ENCODE results near the gene ACD. TPM values are rescaled to one million over a fixed set of nuclear protein-coding genes. Genes with fewer than 3 reads are reported as not detected.

The ACD gene
- total RNA-seq, 1 donor from 2014 or later, result 10.5 TPM

DNA sequence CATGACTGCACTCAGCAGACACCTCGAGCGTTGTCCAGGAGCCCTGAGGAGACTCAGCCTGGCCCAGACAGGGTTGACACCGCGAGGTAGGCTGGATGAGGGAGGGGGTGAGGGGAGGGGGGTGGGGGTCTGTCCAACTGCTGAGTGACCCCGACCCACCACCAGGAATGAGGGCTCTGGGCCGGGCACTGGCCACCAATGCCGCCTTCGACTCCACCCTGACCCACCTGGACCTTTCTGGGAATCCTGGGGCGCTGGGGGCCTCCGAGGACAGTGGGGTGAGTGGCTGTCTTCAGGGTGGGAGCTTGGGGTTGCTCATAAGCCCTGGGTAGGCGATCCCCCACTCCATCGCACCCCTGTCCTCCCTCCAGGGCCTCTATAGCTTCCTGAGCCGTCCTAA is 12.4 kb downstream of the ACD start:
- DNase-seq (ENCODE audit: low read depth in 2 of 2), result no peak

DNA sequence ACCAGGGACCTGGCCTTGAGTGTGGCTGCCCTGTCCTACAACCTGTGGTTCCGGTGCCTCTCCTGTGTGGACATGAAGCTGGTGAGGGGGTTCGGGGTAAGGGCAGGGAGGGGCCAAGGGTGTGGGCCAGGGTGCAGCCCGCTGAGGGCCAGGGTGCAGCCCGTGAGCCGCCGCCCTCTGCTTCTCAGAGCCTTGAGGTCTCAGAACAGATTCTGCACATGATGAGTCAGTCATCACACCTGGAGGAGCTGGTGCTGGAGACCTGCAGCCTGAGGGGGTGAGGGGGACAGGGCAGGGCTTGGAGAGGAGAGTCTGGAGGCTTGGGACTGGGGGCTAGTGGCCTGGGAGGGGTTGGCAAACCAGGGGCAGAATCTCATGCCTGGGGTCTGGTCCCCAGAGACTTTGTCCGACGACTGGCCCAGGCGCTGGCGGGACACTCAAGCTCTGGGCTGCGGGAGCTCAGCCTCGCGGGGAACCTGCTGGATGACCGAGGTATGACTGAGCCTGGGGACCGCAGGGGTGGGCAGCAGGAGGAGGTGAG is 12.9 kb downstream of the ACD start:
- no peak for DNase-seq (ENCODE audit: low read depth in 2 of 2)

DNA sequence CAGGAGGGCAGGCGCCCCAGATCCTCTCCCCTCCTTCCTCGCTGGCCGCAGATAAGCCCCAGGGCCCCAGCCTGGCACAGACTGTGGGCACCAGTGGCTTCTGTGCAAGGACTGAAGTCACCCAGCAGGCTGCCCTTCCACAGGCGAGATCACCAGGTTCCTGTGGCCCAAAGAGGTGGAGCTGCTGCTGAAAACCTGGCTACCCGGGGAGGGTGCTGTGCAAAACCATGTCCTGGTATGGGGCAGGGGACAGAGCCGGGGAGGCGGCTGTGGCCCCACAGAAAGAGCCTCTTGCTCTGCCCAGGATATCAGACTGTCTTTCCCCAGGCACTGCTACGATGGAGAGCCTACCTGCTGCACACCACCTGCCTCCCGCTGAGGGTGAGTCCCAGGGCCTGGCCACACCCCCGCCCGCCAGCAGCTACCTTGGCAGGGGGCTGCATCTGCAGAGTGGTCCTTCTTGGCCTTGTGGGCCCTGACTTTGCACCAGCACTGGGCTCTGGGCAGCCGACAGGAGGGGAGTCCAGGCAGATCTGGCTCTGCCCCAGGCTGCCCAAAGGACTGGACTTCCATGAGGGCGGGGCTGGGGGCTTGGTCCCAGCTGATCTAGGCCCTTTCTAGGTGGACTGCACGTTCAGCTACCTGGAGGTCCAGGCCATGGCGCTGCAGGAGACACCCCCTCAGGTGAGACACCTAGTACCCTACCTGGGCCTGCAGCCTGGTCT is 14.5 kb downstream of the ACD start:
- no peak for DNase-seq (ENCODE audit: low read depth in 2 of 2)

DNA sequence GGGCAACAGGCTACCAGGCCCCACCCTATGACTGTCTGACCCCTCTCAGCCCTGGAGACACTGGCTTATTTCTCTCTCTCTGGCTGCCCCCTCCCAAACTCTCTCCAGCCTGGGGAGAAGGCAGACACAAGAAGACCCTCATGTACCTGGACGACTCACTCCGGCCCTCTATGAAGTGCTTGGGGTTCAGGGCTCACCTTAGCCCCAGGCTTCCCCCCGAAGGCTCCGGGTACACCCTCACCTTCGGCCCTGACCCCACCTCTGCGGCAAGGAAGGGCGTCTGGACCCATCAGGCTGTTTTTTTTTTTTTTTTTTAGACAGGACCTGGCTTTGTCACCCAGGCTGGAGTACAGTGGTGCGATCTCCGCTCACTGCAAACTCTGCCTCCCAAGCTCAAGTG is 16.0 kb downstream of the ACD start:
- DNase-seq (ENCODE audit: low read depth in 2 of 2), result no peak

DNA sequence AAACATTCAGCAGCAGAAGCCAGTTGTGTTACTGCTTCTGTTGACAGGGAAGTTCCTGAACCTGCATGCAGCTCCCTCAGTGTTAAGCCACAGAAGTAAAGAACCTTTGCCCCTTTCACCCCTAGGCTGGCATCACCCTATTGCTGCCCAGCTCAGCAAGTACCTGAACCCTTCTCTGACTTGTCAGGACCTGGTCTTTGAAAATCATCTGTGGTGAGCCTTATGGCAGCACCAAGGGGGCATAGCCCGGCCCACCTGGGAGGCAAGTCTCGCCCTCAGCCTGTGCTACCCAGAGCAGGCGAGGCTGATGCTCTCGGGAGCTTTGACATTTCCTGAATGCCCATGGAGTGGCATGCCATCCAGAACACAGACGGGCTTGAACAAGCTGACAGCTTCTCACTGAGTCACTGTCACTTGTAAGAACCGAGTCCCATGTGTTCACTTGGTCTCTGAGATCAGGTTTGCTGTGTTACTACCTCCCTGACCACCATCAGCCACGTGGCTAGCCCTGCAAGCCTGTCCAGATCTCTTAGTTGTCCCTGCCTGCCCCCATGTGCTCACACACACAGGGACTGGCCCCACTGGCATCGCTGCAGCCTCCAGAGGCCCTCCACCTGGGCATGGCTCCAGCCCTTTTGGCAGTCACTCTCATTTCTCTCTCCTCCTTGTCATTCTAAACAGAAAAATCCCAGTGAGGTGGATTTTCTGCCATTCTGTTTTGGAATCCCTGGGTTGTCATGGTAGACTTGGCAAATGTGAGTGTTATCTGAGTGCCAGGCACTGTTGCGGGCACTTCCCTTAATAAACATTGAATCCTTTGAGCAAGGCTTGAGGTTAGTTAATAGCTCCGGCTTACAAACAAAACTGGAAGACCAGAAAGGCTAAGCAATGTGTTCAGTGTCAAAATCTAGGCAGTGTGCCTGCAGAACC is 18.0 kb downstream of the ACD start:
- peak; percentile 53 to 58 for DNase-seq (ENCODE audit: low read depth in 2 of 2)

DNA sequence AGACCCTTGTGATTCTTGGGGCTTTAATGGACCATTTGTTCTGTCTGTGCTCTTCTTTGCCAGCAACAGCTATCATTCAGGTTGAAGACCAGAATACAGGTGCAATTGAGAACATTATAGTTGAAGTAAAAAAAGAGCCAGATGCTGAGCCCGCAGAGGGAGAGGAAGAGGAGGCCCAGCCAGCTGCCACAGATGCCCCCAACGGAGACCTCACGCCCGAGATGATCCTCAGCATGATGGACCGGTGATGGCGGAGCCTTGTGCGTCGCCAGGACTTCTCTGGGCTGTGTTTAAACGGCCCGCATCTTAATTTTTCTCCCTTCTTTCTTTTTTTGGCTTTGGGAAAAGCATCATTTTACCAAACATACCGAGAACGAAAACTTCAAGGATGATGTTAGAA is 22.4 kb downstream of the ACD start:
- DNase-seq (ENCODE audit: low read depth in 2 of 2), result no peak

DNA sequence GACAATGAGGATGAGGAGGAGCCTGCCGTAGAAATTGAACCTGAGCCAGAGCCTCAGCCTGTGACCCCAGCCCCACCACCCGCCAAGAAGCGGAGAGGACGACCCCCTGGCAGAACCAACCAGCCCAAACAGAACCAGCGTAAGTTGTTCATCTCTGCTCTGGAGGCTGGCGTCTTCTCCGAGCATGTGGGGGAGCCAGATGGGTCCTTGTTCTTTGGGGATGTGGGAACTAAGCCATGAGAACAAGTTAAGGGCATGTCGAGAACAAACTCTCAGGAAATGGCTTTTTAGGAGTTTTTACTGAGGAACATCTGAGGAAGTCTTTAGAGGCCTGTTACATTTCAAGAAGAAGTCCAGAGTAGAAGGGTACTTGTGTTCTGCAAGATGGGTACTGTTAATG is 23.3 kb downstream of the ACD start:
- DNase-seq (ENCODE audit: low read depth in 2 of 2), result no peak

DNA sequence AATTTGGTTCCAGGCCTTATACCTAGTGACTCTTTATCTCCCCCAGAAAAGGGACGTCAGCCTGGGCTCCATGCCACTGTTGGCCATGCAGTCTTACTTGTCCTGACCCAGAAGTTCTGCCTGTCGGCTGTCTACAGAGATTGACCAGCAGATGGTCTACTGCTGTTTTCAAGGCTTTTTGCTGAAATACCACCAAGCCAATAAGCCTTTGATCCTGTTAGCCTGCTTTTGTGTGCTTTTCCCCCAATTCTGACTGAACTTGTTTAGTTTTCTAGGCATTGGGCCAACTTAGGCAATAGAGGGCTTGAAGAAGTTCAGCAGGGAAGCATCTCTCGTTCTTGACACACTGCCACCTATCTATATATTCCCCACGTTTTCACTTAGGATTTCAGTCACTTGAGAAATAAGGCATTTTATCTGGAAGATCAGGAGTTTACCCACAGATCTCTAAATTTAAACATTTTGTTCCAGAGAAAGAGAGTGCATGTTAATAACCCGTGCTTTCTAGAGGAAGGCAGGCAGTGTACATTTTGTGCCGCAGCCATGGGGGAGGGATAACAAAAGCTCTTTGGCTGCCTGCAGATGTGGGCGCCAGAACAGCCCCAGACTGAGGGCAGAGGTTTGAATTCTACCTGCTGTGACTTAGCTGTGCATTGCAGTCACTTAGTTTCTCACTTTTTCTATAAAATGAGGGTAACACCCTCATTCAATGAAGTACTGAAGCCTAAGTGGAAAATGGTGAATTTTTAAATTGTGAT is 27.5 kb downstream of the ACD start:
- DNase-seq (ENCODE audit: low read depth in 2 of 2), result no peak

DNA sequence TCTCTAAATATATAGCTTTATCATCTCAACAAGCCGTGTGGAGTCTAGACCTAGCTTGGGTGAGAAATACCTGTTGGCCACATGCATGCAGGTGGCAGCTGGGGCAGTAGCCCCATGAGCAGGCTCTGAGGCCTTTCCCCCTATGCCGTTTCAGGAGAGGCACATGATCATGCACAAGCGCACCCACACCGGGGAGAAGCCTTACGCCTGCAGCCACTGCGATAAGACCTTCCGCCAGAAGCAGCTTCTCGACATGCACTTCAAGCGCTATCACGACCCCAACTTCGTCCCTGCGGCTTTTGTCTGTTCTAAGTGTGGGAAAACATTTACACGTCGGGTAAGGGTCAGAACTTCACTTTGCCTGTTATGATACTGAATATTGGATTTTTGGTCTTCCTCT is 31.8 kb downstream of the ACD start:
- no peak for DNase-seq (ENCODE audit: low read depth in 2 of 2)

DNA sequence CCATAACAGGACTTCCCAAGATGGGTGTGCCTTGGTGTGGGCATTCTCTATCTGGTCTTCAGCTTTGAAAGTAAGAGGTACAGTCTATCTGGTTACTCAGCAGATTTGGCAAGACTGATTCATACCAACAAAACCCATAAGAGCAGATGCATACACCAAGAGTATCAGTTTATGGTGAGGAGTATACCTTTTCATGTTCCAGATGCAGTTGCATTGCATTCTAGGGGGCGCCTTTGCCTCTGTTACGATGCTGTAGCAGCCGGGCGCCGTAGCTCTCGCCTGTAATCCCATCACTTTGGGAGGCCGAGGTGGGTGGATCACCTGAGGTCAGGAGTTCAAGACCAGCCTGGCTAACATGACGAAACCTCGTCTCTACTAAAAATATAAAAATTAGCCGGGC is 46.3 kb downstream of the ACD start:
- no peak for DNase-seq (ENCODE audit: low read depth in 2 of 2)

DNA sequence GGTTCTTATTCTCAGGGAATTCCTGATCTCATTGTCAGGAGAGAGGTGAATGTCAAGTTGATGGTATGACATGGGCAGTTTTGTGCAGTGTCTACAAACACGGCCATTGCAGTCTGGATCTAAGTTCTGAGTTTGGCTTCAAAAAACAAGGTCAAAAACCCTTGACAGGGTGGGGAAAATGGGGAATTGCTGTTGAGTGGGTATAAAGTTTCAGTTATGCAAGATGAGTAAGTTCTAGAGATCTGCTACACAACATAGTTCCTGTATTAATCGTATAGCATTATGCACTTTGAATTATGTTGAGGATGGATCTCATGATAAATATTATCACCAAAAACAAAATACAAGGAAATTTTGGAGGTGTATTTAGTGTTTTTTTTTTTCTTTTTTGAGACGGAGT is 51.7 kb downstream of the ACD start:
- DNase-seq (ENCODE audit: low read depth in 2 of 2), result no peak

Other genes with a start within 250 kb of the ACD start
- gene ZDHHC1, start 243.8 kb downstream of the ACD start, total RNA-seq, result 3.1 and 6.4 TPM in 2 replicates
- not detected in 2 replicates for gene HSD11B2, start 229.1 kb downstream of the ACD start, total RNA-seq
- gene ATP6V0D1, start 179.1 kb downstream of the ACD start, total RNA-seq, result 86.7 and 153 TPM in 2 replicates
- gene AGRP, start 176.7 kb downstream of the ACD start, total RNA-seq, result not detected in 2 replicates
- 25.0 and 44.0 TPM in 2 replicates for gene RIPOR1, start 131.4 kb downstream of the ACD start, total RNA-seq
- gene CTCF, start 97.7 kb downstream of the ACD start, total RNA-seq, result 22.6 and 26.8 TPM in 2 replicates
- gene CARMIL2, start 15.1 kb downstream of the ACD start, total RNA-seq, result 0.26 and 0.63 TPM in 2 replicates
- 2.0 and 2.3 TPM in 2 replicates for gene PARD6A, start 700 bp upstream of the ACD start, total RNA-seq
- gene ENKD1, start 6.5 kb upstream of the ACD start, total RNA-seq, result 11.4 and 12.9 TPM in 2 replicates
- 3.2 and 3.3 TPM in 2 replicates for gene C16orf86, start 6.6 kb upstream of the ACD start, total RNA-seq
- 49.2 and 78.0 TPM in 2 replicates for gene GFOD2, start 59.1 kb upstream of the ACD start, total RNA-seq
- 5.0 and 11.4 TPM in 2 replicates for gene RANBP10, start 146.3 kb upstream of the ACD start, total RNA-seq
- 0.26 and 0.51 TPM in 2 replicates for gene TSNAXIP1, start 146.6 kb upstream of the ACD start, total RNA-seq
- gene THAP11, start 182.1 kb upstream of the ACD start, total RNA-seq, result 30.2 and 40.0 TPM in 2 replicates
- gene NUTF2, start 186.7 kb upstream of the ACD start, total RNA-seq, result 214 and 283 TPM in 2 replicates
- 14.5 and 20.0 TPM in 2 replicates for gene CENPT, start 187.4 kb upstream of the ACD start, total RNA-seq
- 52.2 and 64.1 TPM in 2 replicates for gene EDC4, start 212.8 kb upstream of the ACD start, total RNA-seq
- 0.13 TPM in 2 replicates for gene NRN1L, start 224.6 kb upstream of the ACD start, total RNA-seq
- 8.7 and 17.6 TPM in 2 replicates for gene PSKH1, start 233.0 kb upstream of the ACD start, total RNA-seq